Measurements from ENCODE around the gene MCM3. TPM values are rescaled to one million over a fixed set of nuclear protein-coding genes. Genes with fewer than 3 reads are reported as not detected.

Gene MCM3
- total RNA-seq, 2 donors from 2014 or later, result 141 to 247 TPM

DNA sequence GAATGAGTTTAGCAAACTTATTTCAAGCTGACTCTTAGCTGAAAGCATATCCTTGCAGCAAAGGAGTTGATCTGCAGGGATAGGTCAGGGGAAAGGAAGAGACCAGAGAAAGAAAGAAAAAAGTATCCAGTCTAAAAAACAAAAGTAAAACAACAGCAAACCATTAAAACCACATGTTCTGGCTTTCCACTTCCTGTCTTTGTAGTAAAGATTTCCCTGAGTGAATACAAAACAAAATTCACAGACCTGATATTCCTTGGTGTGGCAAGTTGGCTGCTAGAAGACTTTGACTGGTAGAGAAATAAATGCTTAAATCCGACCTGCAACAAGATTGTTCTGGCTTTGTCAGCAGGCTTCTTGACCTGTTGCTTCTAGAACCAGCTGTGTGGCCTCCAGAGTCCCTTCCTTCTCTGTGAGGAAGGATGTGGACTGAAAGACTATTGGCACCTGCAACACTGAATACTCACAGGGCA lies 23.4 kb upstream of the MCM3 start:
- ATAC-seq (replicated peaks), result peak; percentile 21
- H3K4me1 Mint-ChIP-seq, result peaks cover 46% of the 10 kb centered on the region
- H3K9me3 Mint-ChIP-seq, result no peaks in the 10 kb centered on the region
- peak overlapping the region; percentile 68 for H3K4me3 Mint-ChIP-seq
- H3K27me3 Mint-ChIP-seq, result no peaks in the 10 kb centered on the region
- H3K27ac Mint-ChIP-seq, result peak overlapping the region; percentile 75
- H3K36me3 Mint-ChIP-seq (ENCODE audit: low read depth), result no peaks in the 10 kb centered on the region

DNA sequence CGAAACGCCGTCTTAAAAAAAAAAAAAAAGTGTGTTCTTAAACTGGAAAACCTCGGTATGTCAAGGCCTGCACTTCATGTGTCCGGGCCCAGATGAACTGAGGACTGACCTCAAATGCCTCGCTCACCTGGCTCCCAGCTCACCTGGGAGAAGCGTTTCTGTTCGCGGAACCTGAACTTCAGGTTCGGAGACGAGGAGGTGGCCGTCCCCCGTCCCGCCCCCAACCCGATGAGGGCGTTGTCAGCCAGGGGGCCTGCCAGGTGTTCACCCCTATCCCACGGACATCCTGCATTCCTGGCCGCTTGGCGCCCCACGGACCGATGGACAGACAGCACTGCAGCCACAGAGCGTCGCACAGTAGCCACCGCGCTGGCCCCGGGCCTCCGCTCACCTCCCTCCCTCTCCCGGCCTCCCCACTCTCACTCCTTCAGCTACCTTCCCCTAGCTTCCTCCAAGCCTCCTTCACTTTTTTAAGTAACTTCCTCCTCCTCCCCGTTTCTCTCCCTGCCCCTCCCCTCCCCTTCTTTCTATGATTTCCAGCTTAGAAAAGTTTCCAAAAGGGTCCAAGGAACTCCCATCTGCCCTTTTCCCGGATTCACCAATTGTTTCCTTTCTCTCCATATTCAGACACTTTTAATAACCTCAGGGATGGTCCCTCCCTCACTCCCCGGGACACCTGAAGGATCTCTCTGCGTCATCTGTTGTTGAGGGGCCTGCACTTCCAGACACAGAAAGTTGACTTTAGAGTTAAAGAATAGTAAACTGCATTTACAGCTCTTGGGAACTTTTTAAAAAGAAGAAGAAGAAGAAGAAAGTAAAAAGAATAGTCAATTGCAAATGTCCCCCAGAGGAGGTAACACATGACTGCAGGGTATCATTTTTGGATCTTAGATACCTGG lies 22.7 kb upstream of the MCM3 start:
- H3K27ac Mint-ChIP-seq, result peak overlapping the region; percentile 75
- peak overlapping the region; percentile 68 for H3K4me3 Mint-ChIP-seq
- no peak for ATAC-seq (replicated peaks)
- no peaks in the 10 kb centered on the region for H3K9me3 Mint-ChIP-seq
- H3K4me1 Mint-ChIP-seq, result peaks cover 46% of the 10 kb centered on the region
- H3K36me3 Mint-ChIP-seq (ENCODE audit: low read depth), result no peaks in the 10 kb centered on the region
- H3K27me3 Mint-ChIP-seq, result no peaks in the 10 kb centered on the region

DNA sequence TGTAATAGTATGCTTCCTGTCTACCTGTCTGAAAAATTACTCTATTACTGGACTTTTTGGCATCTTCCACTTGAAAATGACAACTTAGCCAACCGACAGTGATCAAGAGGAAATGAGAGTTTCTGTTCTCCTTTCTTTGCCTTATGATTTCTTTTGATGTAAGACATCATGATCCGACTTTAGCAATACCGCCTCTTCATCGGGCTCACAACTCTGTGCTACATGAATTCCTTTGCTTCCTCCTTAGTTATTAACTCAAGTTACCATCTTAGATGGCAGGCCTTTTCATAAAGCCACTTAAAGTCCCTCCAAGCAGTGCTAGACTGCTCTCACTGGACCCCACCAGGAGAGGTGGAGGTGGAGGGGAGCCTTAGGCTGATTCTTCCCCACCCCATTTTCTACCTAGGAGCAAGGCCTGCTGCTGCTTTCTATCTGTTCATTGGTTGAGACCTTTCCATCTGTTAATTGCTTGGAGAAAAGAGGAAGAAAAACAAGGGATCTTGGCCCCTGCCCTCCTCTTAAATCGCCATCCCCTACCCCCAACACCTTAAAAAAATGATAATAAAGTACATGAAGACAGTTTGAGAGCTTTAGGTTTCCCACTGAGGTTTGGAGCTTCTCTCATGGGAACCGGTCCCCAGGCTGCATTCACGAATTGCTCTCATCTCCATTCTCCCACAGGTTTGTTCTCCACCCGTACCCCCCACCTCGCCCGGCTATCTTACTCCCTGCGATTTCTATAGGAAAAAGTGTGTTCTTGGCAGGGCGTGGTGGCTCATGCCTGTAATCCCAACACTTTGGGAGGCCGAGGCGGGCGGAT lies 21.6 kb upstream of the MCM3 start:
- peak overlapping the region; percentile 78 for H3K4me3 Mint-ChIP-seq
- H3K9me3 Mint-ChIP-seq, result no peaks in the 10 kb centered on the region
- ATAC-seq (replicated peaks), result peak; percentile 52
- H3K27me3 Mint-ChIP-seq, result no peaks in the 10 kb centered on the region
- H3K4me1 Mint-ChIP-seq, result peaks cover 46% of the 10 kb centered on the region
- peak overlapping the region; percentile 81 for H3K27ac Mint-ChIP-seq
- no peaks in the 10 kb centered on the region for H3K36me3 Mint-ChIP-seq (ENCODE audit: low read depth)

DNA sequence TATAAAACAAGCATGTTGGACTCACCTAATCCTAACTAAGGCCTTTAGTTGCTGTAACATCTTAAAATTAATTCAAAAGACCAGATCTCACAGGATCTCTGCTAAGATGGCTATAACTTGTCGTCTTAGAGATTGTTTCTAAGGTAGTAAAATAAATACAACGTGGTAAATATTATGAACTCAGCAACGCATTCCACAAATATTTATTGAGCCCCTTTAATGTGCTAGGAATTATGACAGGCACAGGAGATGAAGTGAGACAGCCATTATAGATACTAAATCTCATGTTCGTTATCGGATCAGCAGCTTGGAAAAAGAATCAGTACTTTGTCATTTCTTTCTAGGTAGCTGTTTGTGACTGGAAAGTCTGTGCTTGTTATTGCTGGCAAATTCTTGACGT lies 20.9 kb upstream of the MCM3 start:
- no peaks in the 10 kb centered on the region for H3K36me3 Mint-ChIP-seq (ENCODE audit: low read depth)
- H3K4me3 Mint-ChIP-seq, result peak overlapping the region; percentile 78
- H3K9me3 Mint-ChIP-seq, result no peaks in the 10 kb centered on the region
- H3K4me1 Mint-ChIP-seq, result peaks cover 46% of the 10 kb centered on the region
- H3K27ac Mint-ChIP-seq, result peak overlapping the region; percentile 81
- ATAC-seq (replicated peaks), result peak; percentile 24
- H3K27me3 Mint-ChIP-seq, result no peaks in the 10 kb centered on the region

DNA sequence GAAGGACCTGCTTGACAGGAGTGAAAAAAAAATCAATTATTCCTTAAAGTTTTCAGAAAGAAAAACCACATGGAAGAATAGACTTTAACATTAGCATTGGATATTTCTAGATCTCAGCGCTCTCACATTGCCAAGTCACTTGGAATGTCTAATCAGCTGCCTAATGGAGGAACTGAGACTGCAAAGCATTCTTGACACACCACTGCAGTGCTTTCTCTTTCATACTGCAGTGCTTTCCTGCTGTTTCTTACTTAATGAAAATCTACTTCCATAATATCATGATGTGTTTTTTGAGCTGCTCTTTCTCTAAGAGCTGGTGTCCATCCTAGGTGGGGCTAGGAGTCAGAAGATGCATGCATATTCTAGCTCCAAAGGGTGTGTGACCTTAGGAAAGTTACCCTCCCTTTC lies 20.4 kb upstream of the MCM3 start:
- H3K9me3 Mint-ChIP-seq, result no peaks in the 10 kb centered on the region
- no peaks in the 10 kb centered on the region for H3K27me3 Mint-ChIP-seq
- peak overlapping the region; percentile 78 for H3K4me3 Mint-ChIP-seq
- peak overlapping the region; percentile 81 for H3K27ac Mint-ChIP-seq
- ATAC-seq (replicated peaks), result peak; percentile 57
- peaks cover 43% of the 10 kb centered on the region for H3K4me1 Mint-ChIP-seq
- no peaks in the 10 kb centered on the region for H3K36me3 Mint-ChIP-seq (ENCODE audit: low read depth)

DNA sequence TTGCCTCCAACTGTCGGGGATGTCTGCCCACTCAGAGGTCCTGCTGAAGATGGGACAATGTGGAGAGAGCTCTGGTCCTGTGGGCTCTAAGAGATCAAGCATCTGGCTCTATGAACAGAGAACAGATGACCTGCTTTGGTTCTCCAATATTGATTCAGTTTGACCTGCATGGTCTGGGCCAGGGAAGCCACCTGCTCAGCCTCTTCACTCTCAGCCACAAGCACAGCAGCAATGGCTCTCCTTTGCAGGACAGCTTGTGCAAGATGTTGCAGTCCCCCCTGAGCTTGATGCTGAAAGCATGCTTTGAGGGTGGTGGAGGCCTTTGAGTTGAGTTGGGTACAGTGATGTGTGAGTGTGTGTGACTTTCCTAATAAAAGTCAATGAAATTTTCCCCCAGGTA lies 18.6 kb upstream of the MCM3 start:
- H3K27me3 Mint-ChIP-seq, result no peaks in the 10 kb centered on the region
- H3K4me3 Mint-ChIP-seq, result peak overlapping the region; percentile 8
- H3K36me3 Mint-ChIP-seq (ENCODE audit: low read depth), result no peaks in the 10 kb centered on the region
- peaks cover 37% of the 10 kb centered on the region for H3K4me1 Mint-ChIP-seq
- ATAC-seq (replicated peaks), result no peak
- no peak overlapping the region for H3K27ac Mint-ChIP-seq
- H3K9me3 Mint-ChIP-seq, result no peaks in the 10 kb centered on the region

DNA sequence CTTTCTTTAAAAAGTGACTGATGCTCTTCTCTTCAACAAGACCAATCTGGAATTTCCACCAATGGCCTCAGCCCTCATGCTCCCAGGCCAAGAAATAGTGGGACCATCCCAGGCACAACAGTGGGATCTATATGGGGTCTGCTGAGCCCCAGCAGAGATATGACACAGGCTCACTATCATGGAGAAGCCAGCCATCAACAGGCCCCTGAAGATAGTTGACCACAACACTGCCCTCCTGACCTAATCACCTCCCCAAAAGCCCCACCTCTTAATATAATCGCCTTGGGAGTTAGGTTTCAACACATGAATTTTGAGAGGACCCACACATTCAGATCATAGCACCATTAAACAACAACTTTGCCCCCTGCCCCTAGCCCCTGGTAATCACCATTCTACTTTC lies 16.8 kb upstream of the MCM3 start:
- no peaks in the 10 kb centered on the region for H3K36me3 Mint-ChIP-seq (ENCODE audit: low read depth)
- no peak overlapping the region for H3K4me3 Mint-ChIP-seq
- no peak overlapping the region for H3K27ac Mint-ChIP-seq
- H3K27me3 Mint-ChIP-seq, result no peaks in the 10 kb centered on the region
- peaks cover 39% of the 10 kb centered on the region for H3K4me1 Mint-ChIP-seq
- ATAC-seq (replicated peaks), result no peak
- no peaks in the 10 kb centered on the region for H3K9me3 Mint-ChIP-seq

DNA sequence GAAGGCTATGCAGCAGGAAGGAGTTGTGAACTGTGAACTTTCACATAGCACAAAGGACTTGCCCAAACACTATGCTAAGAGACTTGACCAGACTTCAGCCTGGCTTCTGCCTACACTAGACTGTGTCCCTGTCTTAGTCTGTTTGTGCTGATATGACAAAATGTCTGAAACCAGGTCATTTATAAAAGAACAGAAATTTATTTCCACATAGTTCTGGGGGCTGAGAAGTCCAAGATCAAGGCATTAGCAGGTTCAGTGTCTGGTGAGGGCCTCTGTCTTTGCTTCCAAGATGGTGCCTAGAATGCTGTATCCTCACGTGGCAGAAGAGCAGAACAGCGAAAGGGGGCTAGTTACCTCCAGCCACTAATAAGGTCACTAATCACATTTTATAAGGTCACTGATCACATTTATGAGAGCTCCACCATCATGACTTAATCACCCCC lies 16.0 kb upstream of the MCM3 start:
- Mint-ChIP-seq H3K4me3 (no peak overlapping the region), H3K4me1 (peaks cover 37% of the 10 kb centered on the region), H3K36me3 (ENCODE audit: low read depth) (no peaks in the 10 kb centered on the region), H3K27ac (no peak overlapping the region), H3K9me3 (no peaks in the 10 kb centered on the region), H3K27me3 (no peaks in the 10 kb centered on the region)
- ATAC-seq (replicated peaks), result no peak

DNA sequence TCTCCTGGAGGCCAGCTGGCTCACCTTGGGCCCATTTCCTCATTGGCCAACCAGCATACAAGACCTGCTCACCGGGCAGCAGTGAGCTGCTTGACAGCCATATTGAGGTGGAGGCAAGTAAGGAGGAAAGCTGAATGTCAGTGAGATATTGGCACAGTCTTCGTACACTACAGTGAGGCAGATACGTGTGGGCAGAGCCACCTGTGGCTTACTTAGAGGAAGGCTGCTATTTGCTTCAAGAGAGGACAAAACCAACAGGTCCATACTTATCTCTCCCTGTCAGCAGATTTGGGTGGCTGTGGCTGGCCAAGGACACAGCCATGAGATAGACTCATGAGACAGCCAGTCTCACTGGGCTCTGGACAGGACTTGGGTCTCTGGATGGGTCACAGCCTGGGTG lies 15.1 kb upstream of the MCM3 start:
- H3K4me1 Mint-ChIP-seq, result peaks cover 29% of the 10 kb centered on the region
- no peaks in the 10 kb centered on the region for H3K9me3 Mint-ChIP-seq
- ATAC-seq (replicated peaks), result no peak
- H3K36me3 Mint-ChIP-seq (ENCODE audit: low read depth), result no peaks in the 10 kb centered on the region
- no peak overlapping the region for H3K27ac Mint-ChIP-seq
- H3K4me3 Mint-ChIP-seq, result no peak overlapping the region
- no peaks in the 10 kb centered on the region for H3K27me3 Mint-ChIP-seq

DNA sequence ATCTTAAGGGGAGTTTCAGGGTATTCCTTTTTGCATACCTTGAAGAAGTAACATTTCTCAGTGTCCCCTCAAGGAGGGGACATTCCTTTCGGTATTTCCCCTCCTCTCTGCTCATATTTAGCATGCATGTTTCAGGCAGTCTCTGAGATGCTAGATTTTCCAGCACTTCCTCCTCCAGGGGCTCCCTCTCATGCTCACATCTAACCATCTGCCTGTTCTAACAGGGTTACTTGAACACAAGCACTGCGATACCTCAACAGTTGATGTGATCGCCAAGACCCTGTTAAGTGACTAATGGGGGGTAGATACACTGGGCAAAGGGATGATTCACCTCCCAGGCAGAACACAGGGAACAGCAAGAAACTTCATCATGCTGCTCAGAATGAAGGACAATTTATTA lies 12.9 kb upstream of the MCM3 start:
- H3K36me3 Mint-ChIP-seq (ENCODE audit: low read depth), result no peaks in the 10 kb centered on the region
- no peaks in the 10 kb centered on the region for H3K9me3 Mint-ChIP-seq
- peaks cover 21% of the 10 kb centered on the region for H3K4me1 Mint-ChIP-seq
- peak; percentile 30 for ATAC-seq (replicated peaks)
- peak overlapping the region; percentile 75 for H3K27ac Mint-ChIP-seq
- H3K27me3 Mint-ChIP-seq, result no peaks in the 10 kb centered on the region
- peak overlapping the region; percentile 67 for H3K4me3 Mint-ChIP-seq

DNA sequence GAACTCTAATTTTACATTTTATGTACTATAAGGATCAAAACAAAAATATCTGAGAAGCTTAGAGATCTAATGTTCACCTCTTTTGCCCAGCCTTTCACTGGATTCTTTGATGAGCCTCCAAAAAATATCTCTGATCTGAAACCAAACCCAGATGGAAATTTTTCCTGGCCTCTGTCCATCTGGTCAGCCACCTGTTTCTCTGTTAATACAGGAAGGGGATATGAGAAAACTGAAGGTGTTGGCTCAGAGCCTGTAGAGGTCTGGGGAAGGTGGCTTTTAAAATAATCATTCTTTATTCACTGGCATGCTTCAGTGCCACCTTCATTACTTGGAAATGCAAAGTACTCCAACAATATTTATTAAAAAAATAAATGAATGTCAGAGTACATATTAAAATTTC lies 8.5 kb upstream of the MCM3 start:
- ATAC-seq (replicated peaks), result no peak

DNA sequence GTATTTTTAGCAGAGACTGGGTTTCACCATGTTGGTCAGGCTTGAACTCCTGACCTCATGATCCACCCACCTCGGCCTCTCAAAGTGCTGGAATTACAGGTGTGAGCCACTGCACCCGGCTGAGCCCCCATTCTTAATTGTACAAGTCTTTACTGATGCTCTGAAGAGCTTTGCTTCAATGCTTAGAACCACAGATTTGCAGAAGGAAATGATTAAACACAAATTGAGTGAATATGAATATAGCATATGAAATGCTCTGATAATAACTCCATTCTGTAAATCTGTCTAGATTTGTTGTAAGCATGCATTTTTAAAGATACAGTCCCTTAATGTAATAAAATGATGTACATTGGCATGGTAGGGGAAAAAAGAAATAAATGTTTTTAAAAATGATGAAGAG lies 4.3 kb upstream of the MCM3 start:
- Mint-ChIP-seq H3K27ac (no peak overlapping the region), H3K4me1 (peaks cover 14% of the 10 kb centered on the region), H3K36me3 (ENCODE audit: low read depth) (no peaks in the 10 kb centered on the region), H3K4me3 (no peak overlapping the region), H3K9me3 (no peaks in the 10 kb centered on the region), H3K27me3 (no peaks in the 10 kb centered on the region)
- ATAC-seq (replicated peaks), result no peak

More for the DNA sequence above, 8.5 kb upstream of the MCM3 start:
- Mint-ChIP-seq H3K9me3 (no peaks in the 10 kb centered on the region), H3K4me1 (peaks cover 19% of the 10 kb centered on the region), H3K36me3 (ENCODE audit: low read depth) (no peaks in the 10 kb centered on the region), H3K27ac (no peak overlapping the region), H3K4me3 (no peak overlapping the region), H3K27me3 (no peaks in the 10 kb centered on the region)

DNA sequence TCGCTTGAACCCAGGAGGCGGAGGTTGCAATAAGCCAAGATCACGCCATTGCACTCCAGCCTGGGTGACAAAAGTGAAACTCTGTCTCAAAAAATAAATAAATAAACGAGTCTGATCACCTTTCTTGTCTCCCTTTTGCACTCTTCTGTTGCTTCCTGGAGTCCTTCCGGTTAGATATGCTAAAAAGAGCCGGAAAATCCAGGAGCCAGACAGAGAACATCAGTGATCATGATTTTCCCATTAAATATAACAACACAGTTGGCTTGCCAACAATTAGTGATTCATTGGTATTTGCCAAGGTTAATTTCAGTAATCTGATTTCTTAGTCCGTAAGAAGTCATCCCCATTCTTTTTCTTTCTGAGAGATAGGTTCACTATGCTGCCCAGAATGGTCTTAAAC lies 3.7 kb upstream of the MCM3 start:
- Mint-ChIP-seq H3K36me3 (ENCODE audit: low read depth) (no peaks in the 10 kb centered on the region), H3K9me3 (no peaks in the 10 kb centered on the region), H3K4me1 (peaks cover 17% of the 10 kb centered on the region), H3K27me3 (no peaks in the 10 kb centered on the region), H3K27ac (no peak overlapping the region), H3K4me3 (no peak overlapping the region)
- ATAC-seq (replicated peaks), result no peak

DNA sequence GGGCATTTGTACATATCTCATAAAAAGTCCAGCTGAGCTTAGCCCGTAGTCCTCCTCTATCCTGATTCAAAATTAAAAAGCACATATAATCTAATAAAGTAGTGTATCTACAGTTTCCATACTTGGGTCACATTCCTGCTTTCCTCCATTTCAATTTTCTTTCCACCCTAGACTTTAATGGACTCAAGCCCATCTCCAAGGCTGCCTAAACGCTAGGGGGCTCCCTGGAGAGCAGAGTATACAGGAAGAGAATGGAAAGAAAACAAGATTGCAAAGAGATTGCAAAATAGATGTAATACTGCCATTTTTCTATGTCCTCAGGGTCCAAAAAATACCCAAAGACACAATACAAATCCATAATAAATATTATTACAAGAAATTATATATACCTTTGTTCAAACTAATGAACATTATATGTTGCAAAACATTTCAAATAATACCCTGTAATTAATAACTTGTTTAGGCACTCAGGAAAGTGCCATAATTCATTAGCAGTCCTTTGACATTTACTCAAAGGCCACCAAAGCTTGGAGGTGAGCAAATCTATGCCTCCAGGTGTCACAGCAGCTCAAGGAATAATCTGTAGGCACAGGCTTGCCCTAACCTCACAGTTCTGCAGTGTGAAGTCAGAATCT lies 2.4 kb upstream of the MCM3 start:
- Mint-ChIP-seq H3K27me3 (no peaks in the 10 kb centered on the region), H3K9me3 (no peaks in the 10 kb centered on the region), H3K36me3 (ENCODE audit: low read depth) (no peaks in the 10 kb centered on the region), H3K4me1 (peaks cover 28% of the 10 kb centered on the region), H3K27ac (no peak overlapping the region), H3K4me3 (no peak overlapping the region)
- ATAC-seq (replicated peaks), result no peak
